HepG2 (cell line): ENCODE data around the gene HRC. TPM values are rescaled to one million over a fixed set of nuclear protein-coding genes. Genes with fewer than 3 reads are reported as not detected.
A peak's percentile ranks its signal among the peaks of the same experiment; 100 is the strongest.

Experiments
- FOXP1 ChIP-seq, 2 experiments: fragments of 450-650 bp in 1 of 2; IDR thresholded peaks; 2 replicates each; pipeline ENCODE4 v1.6.1; 2017 to 2018; ENCODE audit warnings: antibody characterized with exemption in 1 of 2
- HMGXB3 ChIP-seq: sonication (generic); formaldehyde crosslinking; IDR thresholded peaks from 2 replicates; pipeline ENCODE4 v1.4.0; 2020; ENCODE audit warnings: missing genetic modification reagents, borderline replicate concordance
- JUN ChIP-seq: sonication (generic); formaldehyde crosslinking; IDR thresholded peaks from 2 replicates; pipeline ENCODE4 v1.4.0; 2020; ENCODE audit warnings: mild to moderate bottlenecking, missing genetic modification reagents
- KLF11 ChIP-seq: IDR thresholded peaks from 2 replicates; pipeline ENCODE4 v1.6.1; 2016; ENCODE audit warnings: missing compliant biosample characterization
- MAFK ChIP-seq, 2 experiments: IDR thresholded peaks in 1 of 2; conservative IDR thresholded peaks in 1 of 2; 2 replicates each; pipeline ENCODE4 v1.6.1; 2011; ENCODE audit warnings: improper control_type of control experiment in 2 of 2, low read length in 2 of 2
- MED8 ChIP-seq: sonication (generic); formaldehyde crosslinking; IDR thresholded peaks from 2 replicates; pipeline ENCODE4 v1.8.1; 2023; ENCODE audit warnings: mild to moderate bottlenecking, missing genetic modification reagents; ENCODE audit not compliant: insufficient replicate concordance
- NFRKB ChIP-seq: fragments of 450-650 bp; IDR thresholded peaks from 2 replicates; pipeline ENCODE4 v1.6.1; 2017
- TAF15 ChIP-seq: fragments of 200-400 bp; formaldehyde crosslinking; IDR thresholded peaks from one replicate; pipeline ENCODE4 v1.6.1; 2018; ENCODE audit warnings: mild to moderate bottlenecking, low read depth, low read length; ENCODE audit not compliant: poor library complexity, severe bottlenecking
- ZBTB3 ChIP-seq: sonication (generic); formaldehyde crosslinking; IDR thresholded peaks from 2 replicates; pipeline ENCODE4 v1.4.0; 2020; ENCODE audit warnings: low read depth, mild to moderate bottlenecking, moderate library complexity, missing genetic modification reagents, borderline replicate concordance
- ZC3H4 ChIP-seq: sonication (generic); formaldehyde crosslinking; IDR thresholded peaks from 2 replicates; pipeline ENCODE4 v1.4.0; 2020; ENCODE audit warnings: missing genetic modification reagents, borderline replicate concordance
- ZNF20 ChIP-seq: sonication (generic); formaldehyde crosslinking; IDR thresholded peaks from 2 replicates; pipeline ENCODE4 v1.4.0; 2020; ENCODE audit warnings: mild to moderate bottlenecking, moderate library complexity, missing genetic modification reagents
- ZNF207 ChIP-seq: fragments of 450-650 bp; IDR thresholded peaks from 2 replicates; pipeline ENCODE4 v1.6.1; 2016; ENCODE audit warnings: antibody characterized with exemption, borderline replicate concordance
- ZNF382 ChIP-seq: sonication (generic); formaldehyde crosslinking; IDR thresholded peaks from 2 replicates; pipeline ENCODE4 v1.5.0; 2020; ENCODE audit warnings: missing genetic modification reagents, mild to moderate bottlenecking, borderline replicate concordance
- ZNF550 ChIP-seq: sonication (generic); formaldehyde crosslinking; IDR thresholded peaks from 2 replicates; pipeline ENCODE4 v1.4.0; 2020; ENCODE audit warnings: mild to moderate bottlenecking, missing genetic modification reagents, borderline replicate concordance
- ZNF558 ChIP-seq: sonication (generic); formaldehyde crosslinking; IDR thresholded peaks from 2 replicates; pipeline ENCODE4 v1.9.0; 2022; ENCODE audit warnings: mild to moderate bottlenecking, missing genetic modification reagents, borderline replicate concordance
- ZNF605 ChIP-seq: sonication (generic); formaldehyde crosslinking; IDR thresholded peaks from 2 replicates; pipeline ENCODE4 v1.8.0; 2022; ENCODE audit warnings: mild to moderate bottlenecking, missing genetic modification reagents
- ZNF83 ChIP-seq: sonication (generic); formaldehyde crosslinking; IDR thresholded peaks from 2 replicates; pipeline ENCODE4 v1.4.0; 2020; ENCODE audit warnings: missing genetic modification reagents, mild to moderate bottlenecking, borderline replicate concordance
- ZNF883 ChIP-seq: sonication (generic); formaldehyde crosslinking; IDR thresholded peaks from 2 replicates; pipeline ENCODE4 v1.5.1; 2020; ENCODE audit warnings: mild to moderate bottlenecking, missing genetic modification reagents; ENCODE audit errors: not compliant biosample characterization
- ZSCAN25 ChIP-seq: sonication (generic); formaldehyde crosslinking; IDR thresholded peaks from 2 replicates; pipeline ENCODE4 v1.8.0; 2022; ENCODE audit warnings: mild to moderate bottlenecking, missing genetic modification reagents
- polyA plus RNA-seq, 8 experiments: library from polyadenylated mRNA; depleted of rRNA in 3 of 8; stranded (reverse) in 7 of 8; unstranded in 1 of 8; fragments of >200 nt; fragmentation: Illumina TruSeq in 4 of 8; extraction: Trizol in 4 of 8; gene quantifications; 2 replicates each; pipeline versions ENCODE4 v1.2.1 to v1.2.3, GENCODE V29; 2011 to 2016; ENCODE audit warnings: low read depth in 4 of 8, missing spikeins in 1 of 8, mixed read lengths in 1 of 8; ENCODE audit not compliant: insufficient read depth in 1 of 8
- total RNA-seq, 5 experiments: library from RNA; depleted of rRNA; stranded (reverse); fragments of >200 nt; fragmentation: Illumina TruSeq; extraction: Trizol; gene quantifications; 2 replicates each; pipeline ENCODE4 v1.2.3, GENCODE V29; 2016; ENCODE audit warnings: low read depth in 1 of 5
- TF ChIP-seq, protein P1 (sequence below): sonication (generic); formaldehyde crosslinking; IDR thresholded peaks from 2 replicates; pipeline ENCODE4 v1.4.0; 2020; ENCODE audit warnings: low read depth, missing genetic modification reagents

HRC gene
- total and polyA plus RNA-seq, 2 of the 13 experiments (the other 11 are each of a cell fraction or from before 2014, with no cell fraction given), result 3.6 to 15.4 TPM

- TF ChIP-seq TAF15 (no peak), JUN (CRISPR knock-in tag) (peak; percentile 89; the same call in 1 of the 2 replicates), ZNF883 (CRISPR knock-in tag) (peak; percentile 99), ZSCAN25 (peak; percentile 87; the same call in 1 of the 2 replicates), ZNF207 (no peak), ZNF558 (peak; percentile 98; the same call in 1 of the 2 replicates), ZC3H4 (CRISPR knock-in tag) (0 out of 2 replicates have a peak, but pooled peaks have one; percentile 74), ZNF550 (CRISPR knock-in tag) (peak; percentile 92; the same call in 1 of the 2 replicates), KLF11 (CRISPR knock-in tag) (peak; percentile 97), ZNF382 (no peak), MAFK (conservative IDR thresholded peaks at IDR 0.05 in 1 of 2, IDR thresholded peaks at IDR 0.05 in 1 of 2; ENCODE audit: low read length in 2 of 2) (peak in 1 of 2 experiments; percentile 40; a peak in 1 of 4 replicates), ZNF605 (CRISPR knock-in tag) (peak; percentile 99), MED8 (CRISPR knock-in tag) (peak; percentile 69), NFRKB (no peak), HMGXB3 (peak; percentile 94), ZNF20 (CRISPR knock-in tag) (0 out of 2 replicates have a peak, but pooled peaks have one; percentile 69), ZBTB3 (CRISPR knock-in tag) (peak; percentile 89; the same call in 1 of the 2 replicates), FOXP1 (IDR thresholded peaks at IDR 0.05) (no peak), FOXP1 (CRISPR knock-in tag; IDR thresholded peaks at IDR 0.05) (peak; percentile 12; the same call in 1 of the 2 replicates), ZNF83 (peak; percentile 99)
- TF ChIP-seq, protein P1, sequence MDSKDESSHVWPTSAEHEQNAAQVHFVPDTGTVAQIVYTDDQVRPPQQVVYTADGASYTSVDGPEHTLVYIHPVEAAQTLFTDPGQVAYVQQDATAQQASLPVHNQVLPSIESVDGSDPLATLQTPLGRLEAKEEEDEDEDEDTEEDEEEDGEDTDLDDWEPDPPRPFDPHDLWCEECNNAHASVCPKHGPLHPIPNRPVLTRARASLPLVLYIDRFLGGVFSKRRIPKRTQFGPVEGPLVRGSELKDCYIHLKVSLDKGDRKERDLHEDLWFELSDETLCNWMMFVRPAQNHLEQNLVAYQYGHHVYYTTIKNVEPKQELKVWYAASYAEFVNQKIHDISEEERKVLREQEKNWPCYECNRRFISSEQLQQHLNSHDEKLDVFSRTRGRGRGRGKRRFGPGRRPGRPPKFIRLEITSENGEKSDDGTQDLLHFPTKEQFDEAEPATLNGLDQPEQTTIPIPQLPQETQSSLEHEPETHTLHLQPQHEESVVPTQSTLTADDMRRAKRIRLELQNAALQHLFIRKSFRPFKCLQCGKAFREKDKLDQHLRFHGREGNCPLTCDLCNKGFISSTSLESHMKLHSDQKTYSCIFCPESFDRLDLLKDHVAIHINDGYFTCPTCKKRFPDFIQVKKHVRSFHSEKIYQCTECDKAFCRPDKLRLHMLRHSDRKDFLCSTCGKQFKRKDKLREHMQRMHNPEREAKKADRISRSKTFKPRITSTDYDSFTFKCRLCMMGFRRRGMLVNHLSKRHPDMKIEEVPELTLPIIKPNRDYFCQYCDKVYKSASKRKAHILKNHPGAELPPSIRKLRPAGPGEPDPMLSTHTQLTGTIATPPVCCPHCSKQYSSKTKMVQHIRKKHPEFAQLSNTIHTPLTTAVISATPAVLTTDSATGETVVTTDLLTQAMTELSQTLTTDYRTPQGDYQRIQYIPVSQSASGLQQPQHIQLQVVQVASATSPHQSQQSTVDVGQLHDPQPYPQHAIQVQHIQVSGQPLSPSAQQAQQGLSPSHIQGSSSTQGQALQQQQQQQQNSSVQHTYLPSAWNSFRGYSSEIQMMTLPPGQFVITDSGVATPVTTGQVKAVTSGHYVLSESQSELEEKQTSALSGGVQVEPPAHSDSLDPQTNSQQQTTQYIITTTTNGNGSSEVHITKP, result peak; percentile 65; the same call in 1 of the 2 replicates
These were observed 27.3 kb downstream of the HRC start (continued) for GRCh38 chr19:49127674-49128544.
